HepG2 (cell line): ENCODE data around the gene MAP3K20. TPM values are rescaled to one million over a fixed set of nuclear protein-coding genes. Genes with fewer than 3 reads are reported as not detected.

ENCODE experiments used
- ATAC-seq: fragments of 200-7000 bp; cut with Tn5 transposase; 3 replicates; pipeline ENCODE4 v1.9.1; 2020; ENCODE audit warnings: mild to moderate bottlenecking, moderate library complexity
- BruUV-seq: library from RNA; stranded (reverse); fragments of 400-500 nt; replicated peaks from 2 replicates; lab custom pipeline; 2021; lab: Mats Ljungman, UMichigan
- CTCF ChIA-PET: fragments of 300-600 bp; formaldehyde crosslinking; extraction: SDS; loops from one replicate; lab custom pipeline; 2021; ENCODE audit warnings: low total read pairs, inconsistent platforms, low intra/inter-chr PET ratio; lab: Yijun Ruan, JAX
- POLR2A ChIA-PET: fragments of 350-600 bp; sonication (Branson Sonifier 250); formaldehyde crosslinking; loops from one replicate; lab custom pipeline; 2020; ENCODE audit warnings: antibody characterized with exemption, inconsistent platforms; lab: Yijun Ruan, JAX
- DNase-seq: peaks from one replicate; pipeline ENCODE4 v3.0.0-alpha.2; 2015; ENCODE audit warnings: low spot score
- FAIRE-seq: peaks from 3 replicates; lab custom pipeline; 2011; peaks lifted over from hg19 to GRCh38; lab: Jason Lieb, UNC
- H2AFZ ChIP-seq: one replicate; pipeline ENCODE4 v1.6.1; 2011; ENCODE audit warnings: low read length, inconsistent platforms
- H3K27ac ChIP-seq: fragments of 300-600 bp; 3 replicates; pipeline ENCODE4 v1.8.0; 2011; ENCODE audit warnings: mixed run types, mild to moderate bottlenecking, mixed read lengths, low read length, inconsistent platforms; ENCODE audit not compliant: insufficient read depth; ENCODE audit errors: extremely low read length
- H3K27me3 ChIP-seq, 2 experiments: fragments of 200-600 bp in 1 of 2; 2 replicates in 1 of 2; 3 replicates in 1 of 2; pipeline versions ENCODE4 v1.6.0 to v1.8.0; 2011; ENCODE audit warnings: low read length in 2 of 2, mild to moderate bottlenecking in 2 of 2, moderate library complexity in 2 of 2, inconsistent platforms in 1 of 2; ENCODE audit not compliant: insufficient read depth in 2 of 2, control insufficient read depth in 1 of 2
- H3K36me3 ChIP-seq, 2 experiments: fragments of 200-600 bp in 1 of 2; replicated peaks in 1 of 2; 2 replicates in 1 of 2; 3 replicates in 1 of 2; pipeline versions ENCODE4 v1.5.1 to v1.8.0; 2011; ENCODE audit warnings: low read length in 2 of 2, inconsistent platforms in 1 of 2; ENCODE audit not compliant: insufficient read depth in 2 of 2, control insufficient read depth in 1 of 2
- H3K4me1 ChIP-seq: 2 replicates; pipeline ENCODE4 v1.5.1; 2012; ENCODE audit warnings: low read length, inconsistent platforms; ENCODE audit not compliant: insufficient read depth
- H3K4me2 ChIP-seq: 2 replicates; pipeline ENCODE4 v1.6.0; 2011; ENCODE audit warnings: low read depth, low read length, inconsistent platforms
- H3K4me3 ChIP-seq, 3 experiments: fragments of 200-600 bp in 1 of 3; sonication (generic), shearing (Covaris generic) in 1 of 3; replicated peaks in 1 of 3; 2 replicates each; pipeline ENCODE4 v1.5.1; 2011 to 2016; ENCODE audit warnings: low read length in 3 of 3, inconsistent platforms in 2 of 3, low read depth in 2 of 3, mild to moderate bottlenecking in 2 of 3, control low read depth in 1 of 3, mixed read lengths in 1 of 3; ENCODE audit not compliant: insufficient read depth in 1 of 3
- H3K79me2 ChIP-seq: one replicate; pipeline ENCODE4 v1.6.1; 2011; ENCODE audit warnings: low read length, inconsistent platforms; ENCODE audit not compliant: insufficient read depth
- H3K9ac ChIP-seq: 2 replicates; pipeline ENCODE4 v1.6.0; 2011; ENCODE audit warnings: mild to moderate bottlenecking, low read depth, low read length, inconsistent platforms; ENCODE audit not compliant: insufficient read depth
- H3K9me3 ChIP-seq: 2 replicates; pipeline ENCODE4 v1.5.1; 2012; ENCODE audit warnings: mild to moderate bottlenecking, low read length
- H4K20me1 ChIP-seq: 2 replicates; pipeline ENCODE4 v1.6.0; 2011; ENCODE audit warnings: inconsistent platforms, mild to moderate bottlenecking, low read length, moderate library complexity; ENCODE audit not compliant: insufficient read depth
- BHLHE40 ChIP-seq: IDR thresholded peaks from 2 replicates; pipeline ENCODE4 v1.6.1; 2011; ENCODE audit warnings: low read length, improper control_type of control experiment
- EHMT2 ChIP-seq: fragments of 200-600 bp; sonication (generic); IDR thresholded peaks from 2 replicates; pipeline ENCODE4 v1.7.0; 2017; ENCODE audit warnings: antibody characterized with exemption, low read depth, low read length, borderline replicate concordance
- HOXA9 ChIP-seq: sonication (generic); formaldehyde crosslinking; IDR thresholded peaks from 2 replicates; pipeline ENCODE4 v1.8.1; 2022; ENCODE audit warnings: missing genetic modification reagents, mild to moderate bottlenecking, moderate library complexity, borderline replicate concordance
- ZNF484 ChIP-seq: sonication (generic); formaldehyde crosslinking; IDR thresholded peaks from 2 replicates; pipeline ENCODE4 v1.5.1; 2020; ENCODE audit warnings: mild to moderate bottlenecking, low read depth, missing genetic modification reagents, borderline replicate concordance
- ZNF839 ChIP-seq: sonication (generic); formaldehyde crosslinking; IDR thresholded peaks from 2 replicates; pipeline ENCODE4 v1.4.0; 2020; ENCODE audit warnings: missing genetic modification reagents, mild to moderate bottlenecking, borderline replicate concordance
- WGBS: methylation state at CpG from one replicate; pipeline ENCODE4 v1.1.6; 2017; ENCODE audit warnings: low lambda C conversion rate; 5-methylcytosine and 5-hydroxymethylcytosine counted together
- in situ Hi-C: cut with HindIII; loops from 2 replicates; pipeline ENCODE4 v1.10.0; 2017; ENCODE audit warnings: low pct_unique_long_range_greater_than_20kb; ENCODE audit not compliant: extremely low pct_ligation_motif_present
- intact Hi-C: fragments of 100-400 bp; cut with micrococcal nuclease; formaldehyde crosslinking; loops from one replicate; pipeline ENCODE4 v1.10.0; 2022; ENCODE audit not compliant: unreplicated experiment
- polyA plus RNA-seq, 8 experiments: library from polyadenylated mRNA; depleted of rRNA in 3 of 8; stranded (reverse) in 7 of 8; unstranded in 1 of 8; fragments of >200 nt; fragmentation: Illumina TruSeq in 4 of 8; extraction: Trizol in 4 of 8; gene quantifications; 2 replicates each; pipeline versions ENCODE4 v1.2.1 to v1.2.3, GENCODE V29; 2011 to 2016; ENCODE audit warnings: low read depth in 4 of 8, missing spikeins in 1 of 8, mixed read lengths in 1 of 8; ENCODE audit not compliant: insufficient read depth in 1 of 8
- total RNA-seq, 5 experiments: library from RNA; depleted of rRNA; stranded (reverse); fragments of >200 nt; fragmentation: Illumina TruSeq; extraction: Trizol; gene quantifications; 2 replicates each; pipeline ENCODE4 v1.2.3, GENCODE V29; 2016; ENCODE audit warnings: low read depth in 1 of 5
- TF ChIP-seq, protein P1 (sequence below): sonication (generic); formaldehyde crosslinking; IDR thresholded peaks from 2 replicates; pipeline ENCODE4 v1.5.0; 2020; ENCODE audit warnings: mild to moderate bottlenecking, missing genetic modification reagents, borderline replicate concordance
- TF ChIP-seq, protein P2 (sequence below): sonication (generic); formaldehyde crosslinking; IDR thresholded peaks from 2 replicates; pipeline ENCODE4 v1.4.0; 2020; ENCODE audit warnings: mild to moderate bottlenecking, missing genetic modification reagents

The MAP3K20 gene
- total and polyA plus RNA-seq, 2 of the 13 experiments (the other 11 are each of a cell fraction or from before 2014, with no cell fraction given) = 5.2 to 13.5 TPM

DNA sequence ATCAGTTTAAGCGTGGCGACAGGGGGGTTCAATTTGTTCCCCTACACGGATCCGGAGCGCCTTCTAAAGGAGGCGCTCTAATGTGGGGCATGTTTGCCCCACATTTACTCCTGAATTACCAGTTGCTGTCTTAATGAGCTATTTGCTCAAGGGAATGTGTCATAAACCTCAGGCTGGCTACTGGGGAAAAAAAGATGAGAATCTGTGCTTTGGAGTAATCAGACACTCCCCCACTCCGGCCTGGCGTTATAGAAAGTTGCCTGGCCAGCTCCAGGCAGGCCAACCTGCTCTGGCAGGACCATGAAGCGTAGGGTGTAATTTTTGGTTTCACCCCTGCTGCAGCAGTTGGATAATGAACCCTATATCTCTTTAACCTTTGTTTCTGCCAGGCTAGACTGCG is 31.0 kb upstream of the MAP3K20 start:
- BruUV-seq = no TSS peak
- H3K4me1 ChIP-seq = peaks cover 21% of the 10 kb centered on the region
- in situ Hi-C loops (no loop called here), intact Hi-C loops (no loop called here)
- FAIRE-seq (no peak), ATAC-seq (no peak), DNase-seq (no peak)
- H3K27me3 ChIP-seq = no peaks in the 10 kb centered on the region
- H2AFZ ChIP-seq = no peak overlapping the region
- H3K4me3 ChIP-seq = no peak overlapping the region
- H4K20me1 ChIP-seq = no peaks in the 10 kb centered on the region
- 82% methylated on average over 10 of the region's 10 CpGs for WGBS
- no peak overlapping the region for H3K9ac ChIP-seq
- ChIA-PET CTCF (no interaction called here), POLR2A (no interaction called here)
- no peaks in the 10 kb centered on the region for H3K79me2 ChIP-seq
- no peak for TF ChIP-seq HOXA9 (CRISPR knock-in tag)
- no peak for TF ChIP-seq ZNF484
- TF ChIP-seq, protein P1, sequence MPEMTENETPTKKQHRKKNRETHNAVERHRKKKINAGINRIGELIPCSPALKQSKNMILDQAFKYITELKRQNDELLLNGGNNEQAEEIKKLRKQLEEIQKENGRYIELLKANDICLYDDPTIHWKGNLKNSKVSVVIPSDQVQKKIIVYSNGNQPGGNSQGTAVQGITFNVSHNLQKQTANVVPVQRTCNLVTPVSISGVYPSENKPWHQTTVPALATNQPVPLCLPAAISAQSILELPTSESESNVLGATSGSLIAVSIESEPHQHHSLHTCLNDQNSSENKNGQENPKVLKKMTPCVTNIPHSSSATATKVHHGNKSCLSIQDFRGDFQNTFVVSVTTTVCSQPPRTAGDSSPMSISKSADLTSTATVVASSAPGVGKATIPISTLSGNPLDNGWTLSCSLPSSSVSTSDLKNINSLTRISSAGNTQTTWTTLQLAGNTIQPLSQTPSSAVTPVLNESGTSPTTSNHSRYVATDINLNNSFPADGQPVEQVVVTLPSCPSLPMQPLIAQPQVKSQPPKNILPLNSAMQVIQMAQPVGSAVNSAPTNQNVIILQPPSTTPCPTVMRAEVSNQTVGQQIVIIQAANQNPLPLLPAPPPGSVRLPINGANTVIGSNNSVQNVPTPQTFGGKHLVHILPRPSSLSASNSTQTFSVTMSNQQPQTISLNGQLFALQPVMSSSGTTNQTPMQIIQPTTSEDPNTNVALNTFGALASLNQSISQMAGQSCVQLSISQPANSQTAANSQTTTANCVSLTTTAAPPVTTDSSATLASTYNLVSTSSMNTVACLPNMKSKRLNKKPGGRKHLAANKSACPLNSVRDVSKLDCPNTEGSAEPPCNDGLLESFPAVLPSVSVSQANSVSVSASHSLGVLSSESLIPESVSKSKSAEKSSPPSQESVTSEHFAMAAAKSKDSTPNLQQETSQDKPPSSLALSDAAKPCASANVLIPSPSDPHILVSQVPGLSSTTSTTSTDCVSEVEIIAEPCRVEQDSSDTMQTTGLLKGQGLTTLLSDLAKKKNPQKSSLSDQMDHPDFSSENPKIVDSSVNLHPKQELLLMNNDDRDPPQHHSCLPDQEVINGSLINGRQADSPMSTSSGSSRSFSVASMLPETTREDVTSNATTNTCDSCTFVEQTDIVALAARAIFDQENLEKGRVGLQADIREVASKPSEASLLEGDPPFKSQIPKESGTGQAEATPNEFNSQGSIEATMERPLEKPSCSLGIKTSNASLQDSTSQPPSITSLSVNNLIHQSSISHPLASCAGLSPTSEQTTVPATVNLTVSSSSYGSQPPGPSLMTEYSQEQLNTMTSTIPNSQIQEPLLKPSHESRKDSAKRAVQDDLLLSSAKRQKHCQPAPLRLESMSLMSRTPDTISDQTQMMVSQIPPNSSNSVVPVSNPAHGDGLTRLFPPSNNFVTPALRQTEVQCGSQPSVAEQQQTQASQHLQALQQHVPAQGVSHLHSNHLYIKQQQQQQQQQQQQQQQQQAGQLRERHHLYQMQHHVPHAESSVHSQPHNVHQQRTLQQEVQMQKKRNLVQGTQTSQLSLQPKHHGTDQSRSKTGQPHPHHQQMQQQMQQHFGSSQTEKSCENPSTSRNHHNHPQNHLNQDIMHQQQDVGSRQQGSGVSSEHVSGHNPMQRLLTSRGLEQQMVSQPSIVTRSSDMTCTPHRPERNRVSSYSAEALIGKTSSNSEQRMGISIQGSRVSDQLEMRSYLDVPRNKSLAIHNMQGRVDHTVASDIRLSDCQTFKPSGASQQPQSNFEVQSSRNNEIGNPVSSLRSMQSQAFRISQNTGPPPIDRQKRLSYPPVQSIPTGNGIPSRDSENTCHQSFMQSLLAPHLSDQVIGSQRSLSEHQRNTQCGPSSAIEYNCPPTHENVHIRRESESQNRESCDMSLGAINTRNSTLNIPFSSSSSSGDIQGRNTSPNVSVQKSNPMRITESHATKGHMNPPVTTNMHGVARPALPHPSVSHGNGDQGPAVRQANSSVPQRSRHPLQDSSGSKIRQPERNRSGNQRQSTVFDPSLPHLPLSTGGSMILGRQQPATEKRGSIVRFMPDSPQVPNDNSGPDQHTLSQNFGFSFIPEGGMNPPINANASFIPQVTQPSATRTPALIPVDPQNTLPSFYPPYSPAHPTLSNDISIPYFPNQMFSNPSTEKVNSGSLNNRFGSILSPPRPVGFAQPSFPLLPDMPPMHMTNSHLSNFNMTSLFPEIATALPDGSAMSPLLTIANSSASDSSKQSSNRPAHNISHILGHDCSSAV (CRISPR knock-in tag) = no peak
- TF ChIP-seq, protein P2, sequence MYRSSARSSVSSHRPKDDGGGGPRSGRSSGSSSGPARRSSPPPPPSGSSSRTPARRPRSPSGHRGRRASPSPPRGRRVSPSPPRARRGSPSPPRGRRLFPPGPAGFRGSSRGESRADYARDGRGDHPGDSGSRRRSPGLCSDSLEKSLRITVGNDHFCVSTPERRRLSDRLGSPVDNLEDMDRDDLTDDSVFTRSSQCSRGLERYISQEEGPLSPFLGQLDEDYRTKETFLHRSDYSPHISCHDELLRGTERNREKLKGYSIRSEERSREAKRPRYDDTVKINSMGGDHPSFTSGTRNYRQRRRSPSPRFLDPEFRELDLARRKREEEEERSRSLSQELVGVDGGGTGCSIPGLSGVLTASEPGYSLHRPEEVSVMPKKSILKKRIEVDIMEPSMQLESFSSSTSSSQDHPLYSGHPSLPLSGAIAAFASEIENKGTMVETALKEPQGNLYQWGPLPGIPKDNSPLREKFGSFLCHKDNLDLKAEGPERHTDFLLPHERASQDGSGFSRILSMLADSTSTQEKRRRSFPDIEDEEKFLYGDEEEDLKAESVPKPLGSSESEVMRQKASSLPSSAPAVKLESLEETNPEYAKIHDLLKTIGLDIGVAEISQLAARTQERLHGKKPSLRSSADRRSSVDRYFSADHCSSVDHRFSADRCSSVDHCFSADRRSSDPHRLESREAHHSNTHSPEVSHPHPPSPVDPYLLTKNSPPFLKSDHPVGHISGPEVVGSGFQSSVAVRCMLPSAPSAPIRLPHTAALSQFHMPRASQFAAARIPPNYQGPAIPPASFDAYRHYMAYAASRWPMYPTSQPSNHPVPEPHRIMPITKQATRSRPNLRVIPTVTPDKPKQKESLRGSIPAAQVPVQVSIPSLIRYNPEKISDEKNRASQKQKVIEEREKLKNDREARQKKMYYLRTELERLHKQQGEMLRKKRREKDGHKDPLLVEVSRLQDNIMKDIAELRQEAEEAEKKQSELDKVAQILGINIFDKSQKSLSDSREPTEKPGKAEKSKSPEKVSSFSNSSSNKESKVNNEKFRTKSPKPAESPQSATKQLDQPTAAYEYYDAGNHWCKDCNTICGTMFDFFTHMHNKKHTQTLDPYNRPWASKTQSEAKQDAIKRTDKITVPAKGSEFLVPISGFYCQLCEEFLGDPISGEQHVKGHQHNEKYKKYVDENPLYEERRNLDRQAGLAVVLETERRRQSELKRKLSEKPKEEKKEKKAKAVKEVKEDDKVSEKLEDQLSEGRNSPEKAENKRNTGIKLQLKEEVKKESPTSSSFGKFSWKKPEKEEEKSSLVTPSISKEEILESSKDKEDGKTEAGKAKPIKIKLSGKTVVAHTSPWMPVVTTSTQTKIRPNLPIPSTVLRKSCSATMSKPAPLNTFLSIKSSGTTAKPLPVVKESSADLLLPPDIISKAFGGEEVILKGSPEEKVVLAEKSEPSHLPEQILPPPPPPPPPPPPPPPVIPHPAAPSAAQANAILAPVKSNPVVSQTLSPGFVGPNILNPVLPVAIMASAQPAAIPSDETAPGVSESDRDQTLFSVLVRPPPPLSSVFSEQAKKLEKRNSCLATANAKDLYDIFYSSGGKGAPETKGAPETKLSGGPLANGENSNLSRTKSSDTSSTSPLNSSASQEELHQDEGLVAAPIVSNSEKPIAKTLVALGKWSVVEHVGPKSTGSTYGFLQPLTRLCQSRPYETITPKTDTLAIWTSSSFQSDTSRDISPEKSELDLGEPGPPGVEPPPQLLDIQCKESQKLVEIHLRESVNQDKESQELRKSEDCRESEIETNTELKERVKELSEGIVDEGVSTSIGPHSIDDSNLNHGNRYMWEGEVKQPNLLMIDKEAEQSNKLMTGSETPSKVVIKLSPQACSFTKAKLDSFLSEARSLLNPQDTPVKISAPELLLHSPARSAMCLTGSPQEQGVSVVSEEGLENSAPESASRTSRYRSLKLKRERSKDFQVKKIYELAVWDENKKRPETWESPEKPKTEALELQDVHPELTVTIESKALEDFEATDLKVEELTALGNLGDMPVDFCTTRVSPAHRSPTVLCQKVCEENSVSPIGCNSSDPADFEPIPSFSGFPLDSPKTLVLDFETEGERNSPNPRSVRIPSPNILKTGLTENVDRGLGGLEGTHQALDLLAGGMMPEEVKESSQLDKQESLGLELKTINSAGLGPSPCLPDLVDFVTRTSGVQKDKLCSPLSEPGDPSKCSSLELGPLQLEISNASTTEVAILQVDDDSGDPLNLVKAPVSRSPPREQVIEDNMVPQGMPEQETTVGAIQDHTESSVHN = no peak
- no peak for TF ChIP-seq EHMT2
- no peak for TF ChIP-seq ZNF839 (CRISPR knock-in tag)
- no peak for TF ChIP-seq BHLHE40
- H3K4me2 ChIP-seq = no peak overlapping the region
- H3K36me3 ChIP-seq = no peaks in the 10 kb centered on the region
- no peak overlapping the region for H3K27ac ChIP-seq
- H3K9me3 ChIP-seq = no peaks in the 10 kb centered on the region
